AG09319 (cell line): ENCODE results near the gene ABCA8.

Experiments
- DNase-seq: peaks from one replicate; pipeline ENCODE4 v3.0.0-alpha.2; 2010; ENCODE audit warnings: low read depth; ENCODE audit errors: extremely low read depth
- TF ChIP-seq, protein P1 (sequence below): IDR thresholded peaks from 2 replicates; pipeline ENCODE4 v1.5.1; 2011; ENCODE audit warnings: low read depth, mild to moderate bottlenecking, inconsistent platforms, low read length, moderate library complexity

Gene ABCA8

DNA sequence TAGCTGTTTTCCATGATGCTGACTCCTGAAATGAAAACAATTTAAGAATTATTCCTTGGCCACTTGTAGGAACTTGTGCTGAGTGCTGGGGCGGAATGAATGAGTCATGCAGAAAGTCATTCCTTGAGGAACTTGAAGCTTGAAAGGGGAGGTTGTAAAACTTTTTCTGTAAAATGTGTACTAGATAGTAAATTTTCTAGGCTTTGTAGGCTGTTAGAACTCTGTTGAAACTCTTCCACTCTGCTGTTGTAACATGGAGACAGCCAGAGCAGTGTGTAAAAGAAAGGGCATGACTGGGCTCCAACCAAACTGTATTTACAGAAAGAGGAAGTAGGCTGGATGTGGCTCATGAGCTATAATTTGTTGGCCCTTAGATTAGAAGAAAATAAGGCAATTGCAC lies 46.1 kb downstream of the ABCA8 start:
- DNase-seq: peak; percentile 79
- TF ChIP-seq, protein P1, sequence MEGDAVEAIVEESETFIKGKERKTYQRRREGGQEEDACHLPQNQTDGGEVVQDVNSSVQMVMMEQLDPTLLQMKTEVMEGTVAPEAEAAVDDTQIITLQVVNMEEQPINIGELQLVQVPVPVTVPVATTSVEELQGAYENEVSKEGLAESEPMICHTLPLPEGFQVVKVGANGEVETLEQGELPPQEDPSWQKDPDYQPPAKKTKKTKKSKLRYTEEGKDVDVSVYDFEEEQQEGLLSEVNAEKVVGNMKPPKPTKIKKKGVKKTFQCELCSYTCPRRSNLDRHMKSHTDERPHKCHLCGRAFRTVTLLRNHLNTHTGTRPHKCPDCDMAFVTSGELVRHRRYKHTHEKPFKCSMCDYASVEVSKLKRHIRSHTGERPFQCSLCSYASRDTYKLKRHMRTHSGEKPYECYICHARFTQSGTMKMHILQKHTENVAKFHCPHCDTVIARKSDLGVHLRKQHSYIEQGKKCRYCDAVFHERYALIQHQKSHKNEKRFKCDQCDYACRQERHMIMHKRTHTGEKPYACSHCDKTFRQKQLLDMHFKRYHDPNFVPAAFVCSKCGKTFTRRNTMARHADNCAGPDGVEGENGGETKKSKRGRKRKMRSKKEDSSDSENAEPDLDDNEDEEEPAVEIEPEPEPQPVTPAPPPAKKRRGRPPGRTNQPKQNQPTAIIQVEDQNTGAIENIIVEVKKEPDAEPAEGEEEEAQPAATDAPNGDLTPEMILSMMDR: no peak

DNA sequence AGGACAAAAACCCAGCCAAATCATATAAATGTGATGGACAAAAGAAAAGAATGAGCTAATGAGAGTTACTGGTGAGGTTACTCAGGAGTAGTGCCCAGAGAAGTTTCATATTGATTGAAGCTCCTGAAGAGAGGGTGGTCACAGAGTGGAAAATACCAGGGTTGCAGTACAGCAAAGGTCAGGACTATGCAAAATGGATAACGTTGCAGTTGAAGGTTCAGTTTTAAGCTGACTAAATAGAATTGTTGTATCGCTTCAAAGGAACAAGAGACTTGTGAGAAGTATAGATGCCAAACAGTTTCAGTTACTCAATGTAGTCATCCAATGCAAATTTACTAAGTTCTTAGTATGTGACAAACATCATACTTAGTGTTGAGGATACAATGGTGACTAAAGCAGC lies 47.1 kb downstream of the ABCA8 start:
- TF ChIP-seq, protein P1: no peak
- no peak for DNase-seq

DNA sequence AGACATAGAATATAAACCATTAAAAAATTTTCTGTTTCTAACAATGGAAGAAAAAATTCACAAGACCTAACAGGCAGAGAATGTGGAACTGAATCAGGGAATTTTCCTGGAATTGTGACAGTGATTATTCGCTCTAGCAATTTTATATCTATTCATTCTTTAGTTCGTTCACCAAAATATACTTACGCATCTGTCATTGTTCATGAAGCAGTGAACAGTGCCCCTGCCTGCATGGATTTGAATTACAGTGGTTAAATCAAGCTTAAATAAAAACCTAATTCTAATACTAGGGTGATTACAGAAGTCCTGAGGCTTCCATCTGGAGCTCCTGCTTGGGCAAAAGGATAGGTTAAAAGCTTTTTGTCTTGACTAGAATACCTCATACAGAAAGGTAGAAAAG lies 48.6 kb downstream of the ABCA8 start:
- TF ChIP-seq, protein P1: peak; percentile 20
- DNase-seq: no peak

DNA sequence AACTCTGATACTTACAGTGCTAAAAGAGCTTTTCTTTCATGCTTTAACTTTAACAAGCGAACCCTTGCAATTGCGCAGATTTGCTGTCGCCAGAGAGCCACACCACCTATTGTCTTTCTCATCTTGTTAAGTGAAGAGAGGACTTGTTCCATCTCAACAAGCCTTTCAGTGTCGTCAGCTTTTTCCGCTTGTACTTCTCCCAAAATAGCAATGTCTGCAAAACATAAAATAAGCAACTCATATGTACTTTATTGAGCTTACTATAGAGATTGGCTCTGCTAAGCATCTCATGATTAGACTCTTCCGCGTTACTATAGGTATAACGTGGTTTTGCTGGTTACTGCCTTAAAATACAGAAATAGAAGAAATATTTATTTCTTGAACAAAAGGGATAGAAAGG lies 51.9 kb downstream of the ABCA8 start:
- TF ChIP-seq, protein P1: no peak
- no peak for DNase-seq

DNA sequence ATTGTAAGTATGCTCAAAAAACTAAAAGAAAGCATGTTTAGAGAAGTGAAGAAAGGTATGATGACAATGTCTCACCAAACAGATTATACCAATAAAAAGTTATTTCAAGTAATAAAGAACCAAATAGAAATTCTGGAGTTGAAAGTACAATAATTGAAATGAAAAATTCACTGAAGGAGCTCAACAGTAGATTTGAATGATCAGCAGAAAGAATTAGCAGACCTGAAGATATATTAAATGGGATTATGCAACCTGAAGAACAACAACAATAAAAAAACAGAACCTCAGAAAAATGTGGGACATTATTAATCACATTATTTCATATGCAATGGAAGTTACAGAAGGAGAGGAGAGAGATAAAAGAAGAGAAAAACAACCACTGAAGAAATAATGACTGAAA lies 57.6 kb downstream of the ABCA8 start:
- DNase-seq: no peak
- TF ChIP-seq, protein P1: no peak

DNA sequence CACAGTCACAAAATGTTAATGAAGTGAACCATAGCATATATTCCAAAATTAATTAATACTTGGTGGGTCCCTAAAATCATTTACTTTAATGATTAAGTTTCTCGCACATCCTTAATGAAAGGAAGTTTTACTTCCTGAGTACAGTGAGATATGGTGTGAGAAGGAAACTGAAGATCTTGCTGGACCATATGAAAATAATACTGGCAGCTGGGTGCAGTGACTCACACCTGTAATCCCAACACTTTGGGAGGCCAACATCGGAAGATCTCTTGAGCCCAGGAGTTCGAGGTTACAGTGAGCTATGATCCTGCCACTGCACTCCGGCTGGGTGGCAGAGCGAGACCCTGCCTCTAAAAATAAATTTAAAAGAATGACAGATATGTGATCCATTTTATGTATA lies 62.5 kb downstream of the ABCA8 start:
- DNase-seq: no peak
- TF ChIP-seq, protein P1: no peak

DNA sequence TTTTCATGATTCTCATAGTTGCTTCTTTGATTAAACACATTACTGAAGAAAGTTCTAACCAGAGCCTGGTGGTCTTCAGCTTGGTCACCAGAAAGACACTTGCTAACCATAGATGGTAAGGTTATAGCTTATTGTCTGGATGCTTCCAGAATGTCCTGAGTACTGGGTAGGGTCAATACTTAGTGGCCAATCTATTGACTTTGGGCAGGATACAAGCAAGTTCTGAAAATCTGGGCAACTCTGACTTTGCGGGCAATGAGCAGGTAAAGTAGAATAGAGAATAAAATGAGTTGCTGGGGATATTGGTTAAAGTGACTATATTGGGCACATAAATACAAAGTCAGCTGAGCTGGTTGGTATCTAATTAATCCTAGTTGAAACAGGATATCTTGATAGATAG lies 63.0 kb downstream of the ABCA8 start:
- TF ChIP-seq, protein P1: no peak
- DNase-seq: no peak

DNA sequence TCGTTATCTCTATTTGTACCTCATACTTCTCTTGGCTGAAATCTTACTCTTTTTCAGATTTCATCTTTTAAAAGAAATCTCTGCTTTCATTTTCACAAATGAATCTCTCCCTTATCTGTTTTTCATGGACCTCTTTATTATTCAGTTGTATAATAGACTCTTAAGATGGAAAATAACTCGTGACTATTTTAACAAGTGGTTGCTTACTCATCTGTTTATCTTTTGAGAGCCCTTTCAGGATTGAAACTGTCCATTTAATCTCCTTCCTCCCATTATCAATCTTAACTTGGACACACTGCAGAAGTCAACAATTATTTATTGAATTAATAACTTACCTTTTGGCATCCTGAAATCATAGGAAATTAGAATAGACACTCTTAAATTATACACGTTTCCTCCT lies 68.8 kb downstream of the ABCA8 start:
- DNase-seq: no peak

More for the DNA sequence above, 68.8 kb downstream of the ABCA8 start:
- TF ChIP-seq, protein P1: no peak
